Panc1 (cell line): Measurements from ENCODE around the gene CXorf38. TPM values are rescaled to one million over a fixed set of nuclear protein-coding genes. Genes with fewer than 3 reads are reported as not detected.

ENCODE experiments used
- ATAC-seq: fragments of 200-7000 bp; cut with Tn5 transposase; 2 replicates; pipeline ENCODE4 v1.9.1; 2020; ENCODE audit warnings: mild to moderate bottlenecking, moderate library complexity
- BruUV-seq: library from RNA; stranded (reverse); fragments of 400-500 nt; replicated peaks from 2 replicates; lab custom pipeline; 2021; lab: Mats Ljungman, UMichigan
- CTCF ChIA-PET: fragments of 300-600 bp; sonication (Branson Sonifier 250); formaldehyde crosslinking; loops from one replicate; lab custom pipeline; 2022; ENCODE audit warnings: antibody characterized with exemption; lab: Charles Lee
- POLR2A ChIA-PET: fragments of 300-600 bp; sonication (Branson Sonifier 250); formaldehyde crosslinking; loops from one replicate; lab custom pipeline; 2022; ENCODE audit warnings: antibody characterized with exemption; lab: Charles Lee
- DNase-seq: peaks from one replicate; pipeline ENCODE4 v3.0.0-alpha.2; 2010; ENCODE audit warnings: low read depth, low spot score
- H3K27ac ChIP-seq: 2 replicates; pipeline ENCODE4 v1.5.1; 2011; ENCODE audit warnings: mild to moderate bottlenecking, low read length, inconsistent platforms
- H3K27me3 ChIP-seq: fragments of 200-500 bp; sonication (Bioruptor generic); 2 replicates; pipeline ENCODE4 v1.6.0; 2014; ENCODE audit warnings: low read length, inconsistent platforms; ENCODE audit not compliant: control insufficient read depth, insufficient read depth
- H3K36me3 ChIP-seq: fragments of 200-500 bp; sonication (Bioruptor generic); 2 replicates; pipeline ENCODE4 v1.5.1; 2014; ENCODE audit warnings: inconsistent platforms, mild to moderate bottlenecking, low read length, moderate library complexity; ENCODE audit not compliant: control insufficient read depth, insufficient read depth
- H3K4me1 ChIP-seq: 2 replicates; pipeline ENCODE4 v1.5.1; 2011; ENCODE audit warnings: inconsistent platforms, mild to moderate bottlenecking, low read length, moderate library complexity; ENCODE audit not compliant: control insufficient read depth, insufficient read depth
- H3K4me3 ChIP-seq, 2 experiments: 2 replicates each; pipeline ENCODE4 v1.5.1; 2011 to 2012; ENCODE audit warnings: low read depth in 2 of 2, low read length in 2 of 2, mild to moderate bottlenecking in 2 of 2, inconsistent platforms in 1 of 2, moderate library complexity in 1 of 2
- H3K9me3 ChIP-seq: fragments of 200-500 bp; sonication (Bioruptor generic); 2 replicates; pipeline ENCODE4 v1.5.1; 2014; ENCODE audit warnings: low read depth, mild to moderate bottlenecking, inconsistent platforms, low read length, moderate library complexity; ENCODE audit not compliant: control insufficient read depth, insufficient read depth
- CTCF ChIP-seq: fragments of 450-650 bp; IDR thresholded peaks from 2 replicates; pipeline ENCODE4 v1.5.1; 2017; ENCODE audit warnings: mild to moderate bottlenecking
- POLR2AphosphoS5 ChIP-seq: IDR thresholded peaks from 2 replicates; pipeline ENCODE4 v1.6.1; 2012; ENCODE audit warnings: mild to moderate bottlenecking, low read depth, low read length, moderate library complexity
- REST ChIP-seq, 2 experiments: IDR thresholded peaks; 2 replicates each; pipeline ENCODE4 v1.6.1; 2011 to 2012; ENCODE audit warnings: low read depth in 2 of 2, control low read depth in 1 of 2, low read length in 1 of 2, mild to moderate bottlenecking in 1 of 2, moderate library complexity in 1 of 2; ENCODE audit not compliant: insufficient read depth in 1 of 2
- SIN3A ChIP-seq: IDR thresholded peaks from 2 replicates; pipeline ENCODE4 v1.6.1; 2012; ENCODE audit warnings: low read depth, mild to moderate bottlenecking, low read length, moderate library complexity, borderline replicate concordance; ENCODE audit not compliant: insufficient read depth
- TCF7L2 ChIP-seq: IDR thresholded peaks from 2 replicates; pipeline ENCODE4 v1.6.1; 2011; ENCODE audit warnings: mild to moderate bottlenecking, low read depth, low read length, inconsistent platforms
- in situ Hi-C: cut with HindIII; loops from 2 replicates; pipeline ENCODE4 v1.10.0; 2016; ENCODE audit warnings: low sequenced_read_pairs, low pct_unique_long_range_greater_than_20kb
- intact Hi-C: fragments of 100-400 bp; cut with micrococcal nuclease; formaldehyde crosslinking; loops from one replicate; pipeline ENCODE4 v1.10.0; 2022; ENCODE audit not compliant: unreplicated experiment
- total RNA-seq: library from RNA; stranded (reverse); gene quantifications from one replicate; pipeline ENCODE4 v1.2.1, GENCODE V29; 2021; ENCODE audit not compliant: unreplicated experiment

The CXorf38 gene
- total RNA-seq, 1 experiment from 2014 or later: 7.8 TPM

GRCh38 chrX:40579141-40579540 is 68.2 kb downstream of the CXorf38 start:
- ChIA-PET CTCF (no interaction called here), POLR2A (no interaction called here)
- Histone ChIP-seq H3K27ac (no peak overlapping the region), H3K4me3 (no peak overlapping the region), H3K27me3 (no peaks in the 10 kb centered on the region), H3K4me1 (no peaks in the 10 kb centered on the region), H3K36me3 (no peaks in the 10 kb centered on the region), H3K9me3 (no peaks in the 10 kb centered on the region)
- DNase-seq: no peak
- in situ Hi-C loops (no loop called here), intact Hi-C loops (no loop called here)
- BruUV-seq: no TSS peak
- TF ChIP-seq CTCF: no peak
- no peak for TF ChIP-seq SIN3A
- no peak for TF ChIP-seq TCF7L2
- no peak for TF ChIP-seq POLR2AphosphoS5
- no peak for ATAC-seq

- intact Hi-C loops (no loop called here), in situ Hi-C loops (no loop called here)
- Histone ChIP-seq H3K27me3 (no peaks in the 10 kb centered on the region), H3K36me3 (no peaks in the 10 kb centered on the region), H3K4me1 (no peaks in the 10 kb centered on the region), H3K27ac (no peak overlapping the region), H3K4me3 (no peak overlapping the region), H3K9me3 (no peaks in the 10 kb centered on the region)
- TF ChIP-seq CTCF: no peak
- TF ChIP-seq POLR2AphosphoS5: no peak
- TF ChIP-seq TCF7L2: no peak
- no peak for TF ChIP-seq REST (IDR thresholded peaks at IDR 0.05; ENCODE audit: insufficient read depth in 1 of 2, low read depth in 2 of 2, low read length in 1 of 2)
- no peak for TF ChIP-seq SIN3A
- POLR2A ChIA-PET: no interaction called here
- ATAC-seq (no peak), DNase-seq (no peak)
- BruUV-seq: no TSS peak
- CTCF ChIA-PET: no interaction called here
These were observed 69.2 kb downstream of the CXorf38 start for GRCh38 chrX:40578039-40578695.

Other genes starting within 250 kb of the CXorf38 start
- gene ATP6AP2, start 66.6 kb downstream of the CXorf38 start, total RNA-seq: 72.7 TPM
- not detected for gene MPC1L, start 24.1 kb downstream of the CXorf38 start, total RNA-seq
- 45.4 TPM for gene MED14, start 88.0 kb upstream of the CXorf38 start, total RNA-seq